SKM-1 treated with dmso at 0.1 percent for 144 hours (cell line): Measurements from ENCODE around the gene IRX5.
A peak's percentile ranks its signal among the peaks of the same experiment; 100 is the strongest.

Experiments used
- DNase-seq: peaks from one replicate; lab custom pipeline; 2025; ENCODE audit not compliant: unreplicated experiment; lab: John Stamatoyannopoulos, UW

The IRX5 gene

GRCh38 chr16:54930005-54930868, at the start of gene IRX5:
Gene IRX5, plus strand, starts transcription at chr16:54930865. Its CDS starts 334 bp downstream, at chr16:54931199.
- DNase-seq: peak; percentile 96

- DNase-seq: no peak
These were observed 48.1 kb upstream of the IRX5 start for GRCh38 chr16:54882556-54882955.

GRCh38 chr16:54883358-54883757, 47.3 kb upstream of the IRX5 start:
- no peak for DNase-seq

GRCh38 chr16:54886078-54886477, 44.6 kb upstream of the IRX5 start:
- no peak for DNase-seq

- no peak for DNase-seq
These were observed 40.3 kb upstream of the IRX5 start for GRCh38 chr16:54890381-54890780.

GRCh38 chr16:54891346-54891745, 39.3 kb upstream of the IRX5 start:
- DNase-seq: no peak

GRCh38 chr16:54892981-54893380, 37.7 kb upstream of the IRX5 start:
- DNase-seq: no peak

GRCh38 chr16:54897930-54898329, 32.7 kb upstream of the IRX5 start:
- no peak for DNase-seq

GRCh38 chr16:54901606-54902005, 29.1 kb upstream of the IRX5 start:
- DNase-seq: no peak

- DNase-seq: no peak
These were observed 27.6 kb upstream of the IRX5 start for GRCh38 chr16:54903047-54903446.

GRCh38 chr16:54911079-54911478, 19.6 kb upstream of the IRX5 start:
- no peak for DNase-seq

GRCh38 chr16:54912720-54913119, 17.9 kb upstream of the IRX5 start:
- no peak for DNase-seq

GRCh38 chr16:54921206-54921824, 9.3 kb upstream of the IRX5 start:
- no peak for DNase-seq

GRCh38 chr16:54923055-54923473, 7.6 kb upstream of the IRX5 start:
- no peak for DNase-seq

- DNase-seq: no peak
These were observed 6.7 kb upstream of the IRX5 start for GRCh38 chr16:54923988-54924387.

GRCh38 chr16:54926166-54926838, 4.4 kb upstream of the IRX5 start:
- DNase-seq: no peak

GRCh38 chr16:54927125-54928015, 3.3 kb upstream of the IRX5 start:
- no peak for DNase-seq

GRCh38 chr16:54928016-54928356, 2.7 kb upstream of the IRX5 start:
- no peak for DNase-seq

GRCh38 chr16:54928411-54929089, 2.1 kb upstream of the IRX5 start:
- peak; percentile 69 for DNase-seq
